ENCODE results near the gene ADCY10. TPM values are rescaled to one million over a fixed set of nuclear protein-coding genes. Genes with fewer than 3 reads are reported as not detected.

ADCY10 gene
- total RNA-seq, 4 donors from 2014 or later = not detected

Other genes with a start within 250 kb of the ADCY10 start
- gene MPZL1, start 192.2 kb downstream of the ADCY10 start, total RNA-seq = 10 to 100 TPM; 37.1 to 52.3 (median 39.9) TPM
- 10 to 100 TPM; 38.2 to 90.3 (median 54.8) TPM for gene DCAF6, start 22.5 kb upstream of the ADCY10 start, total RNA-seq
- gene MPC2, start 22.9 kb upstream of the ADCY10 start, total RNA-seq = 10 to 100 TPM; 16.5 to 47.3 (median 34.4) TPM
- 1 to 10 TPM; 3.1 to 7.6 (median 4.2) TPM for gene GPR161, start 222.8 kb upstream of the ADCY10 start, total RNA-seq